GM21825 (cell line): ENCODE data around the gene TMIGD2.
"Not testable (repeated sequence)": the region's sequence is repeated elsewhere in the genome, so short reads cannot be mapped to it uniquely, and the experiment has no call there.

Experiments
- ATAC-seq: cut with Tn5 transposase; IDR thresholded peaks from one replicate; pipeline ENCODE4 v1.9.1; 2021; ENCODE audit warnings: mild to moderate bottlenecking, moderate library complexity; ENCODE audit not compliant: unreplicated experiment

The TMIGD2 gene

GRCh38 chr19:4302243-4302640, at the start of gene TMIGD2:
TSS of gene TMIGD2 (minus strand) at chr19:4302389. CDS start at chr19:4302385, 4 bp downstream.
- no peak for ATAC-seq

GRCh38 chr19:4350726-4351125, 48.5 kb upstream of the TMIGD2 start:
- no peak for ATAC-seq

- no peak for ATAC-seq
These were observed 47.9 kb upstream of the TMIGD2 start for GRCh38 chr19:4350111-4350510.

GRCh38 chr19:4349225-4349624, 47.0 kb upstream of the TMIGD2 start:
- not testable (repeated sequence) for ATAC-seq

GRCh38 chr19:4347521-4347920, 45.3 kb upstream of the TMIGD2 start:
- ATAC-seq, result no peak

- no peak for ATAC-seq
These were observed 43.8 kb upstream of the TMIGD2 start for GRCh38 chr19:4346020-4346383.

- ATAC-seq, result no peak
These were observed 43.3 kb upstream of the TMIGD2 start for GRCh38 chr19:4345342-4346019.

GRCh38 chr19:4343370-4344307, 41.5 kb upstream of the TMIGD2 start, which contains the start of gene MPND:
TSS of gene MPND (plus strand) at chr19:4343562. CDS start at chr19:4343594, 32 bp downstream.
- peak; percentile 46 for ATAC-seq

GRCh38 chr19:4342615-4343369, 40.6 kb upstream of the TMIGD2 start:
- ATAC-seq, result peak; percentile 81

- no peak for ATAC-seq
These were observed 40.1 kb upstream of the TMIGD2 start for GRCh38 chr19:4342314-4342614.

GRCh38 chr19:4338441-4339355, 36.5 kb upstream of the TMIGD2 start, which contains the start of gene STAP2:
TSS of gene STAP2 (minus strand) at chr19:4338827. CDS start at chr19:4338753, 74 bp downstream.
- no peak for ATAC-seq

GRCh38 chr19:4337906-4338440, 35.8 kb upstream of the TMIGD2 start:
- ATAC-seq, result no peak

- no peak for ATAC-seq
These were observed 32.9 kb upstream of the TMIGD2 start for GRCh38 chr19:4334929-4335570.

- ATAC-seq, result no peak
These were observed 27.7 kb upstream of the TMIGD2 start for GRCh38 chr19:4329858-4330257.

- ATAC-seq, result not testable (repeated sequence)
These were observed 26.9 kb upstream of the TMIGD2 start for GRCh38 chr19:4328991-4329681.

GRCh38 chr19:4328243-4328990, 26.2 kb upstream of the TMIGD2 start:
- ATAC-seq, result peak; percentile 73

GRCh38 chr19:4327877-4328242, 25.7 kb upstream of the TMIGD2 start:
- no peak for ATAC-seq

- ATAC-seq, result no peak
These were observed 25.2 kb upstream of the TMIGD2 start for GRCh38 chr19:4327252-4327876.
